ENCODE measurements around the gene SPOPL.

SPOPL gene

DNA sequence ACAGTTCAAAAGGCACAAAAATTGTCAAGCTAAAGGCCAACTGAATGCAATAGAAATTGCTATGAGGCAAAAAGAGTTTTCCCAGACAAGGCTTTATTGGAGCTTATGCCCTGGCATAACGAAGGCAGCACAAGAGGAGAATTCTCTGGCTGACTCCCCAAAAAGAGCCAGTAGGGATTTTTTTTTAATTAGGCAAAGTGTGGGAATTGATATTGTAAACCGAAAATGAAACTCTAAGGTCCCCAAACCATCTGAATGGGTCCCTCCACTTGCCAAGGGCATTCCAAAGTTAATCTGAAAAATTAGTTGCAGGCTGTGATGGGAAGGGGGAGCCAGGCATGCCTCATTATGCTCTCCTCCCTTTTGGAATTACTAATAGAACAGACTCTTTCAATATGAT is 118.9 kb downstream of the SPOPL start:
- no peak for DNase-seq (ENCODE audit: low read depth)
- no peak overlapping the region for H3K4me3 ChIP-seq (ENCODE audit: low read length)
- TF ChIP-seq, protein P1, sequence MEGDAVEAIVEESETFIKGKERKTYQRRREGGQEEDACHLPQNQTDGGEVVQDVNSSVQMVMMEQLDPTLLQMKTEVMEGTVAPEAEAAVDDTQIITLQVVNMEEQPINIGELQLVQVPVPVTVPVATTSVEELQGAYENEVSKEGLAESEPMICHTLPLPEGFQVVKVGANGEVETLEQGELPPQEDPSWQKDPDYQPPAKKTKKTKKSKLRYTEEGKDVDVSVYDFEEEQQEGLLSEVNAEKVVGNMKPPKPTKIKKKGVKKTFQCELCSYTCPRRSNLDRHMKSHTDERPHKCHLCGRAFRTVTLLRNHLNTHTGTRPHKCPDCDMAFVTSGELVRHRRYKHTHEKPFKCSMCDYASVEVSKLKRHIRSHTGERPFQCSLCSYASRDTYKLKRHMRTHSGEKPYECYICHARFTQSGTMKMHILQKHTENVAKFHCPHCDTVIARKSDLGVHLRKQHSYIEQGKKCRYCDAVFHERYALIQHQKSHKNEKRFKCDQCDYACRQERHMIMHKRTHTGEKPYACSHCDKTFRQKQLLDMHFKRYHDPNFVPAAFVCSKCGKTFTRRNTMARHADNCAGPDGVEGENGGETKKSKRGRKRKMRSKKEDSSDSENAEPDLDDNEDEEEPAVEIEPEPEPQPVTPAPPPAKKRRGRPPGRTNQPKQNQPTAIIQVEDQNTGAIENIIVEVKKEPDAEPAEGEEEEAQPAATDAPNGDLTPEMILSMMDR (conservative IDR thresholded peaks at IDR 0.05; ENCODE audit: low read length) = no peak

DNA sequence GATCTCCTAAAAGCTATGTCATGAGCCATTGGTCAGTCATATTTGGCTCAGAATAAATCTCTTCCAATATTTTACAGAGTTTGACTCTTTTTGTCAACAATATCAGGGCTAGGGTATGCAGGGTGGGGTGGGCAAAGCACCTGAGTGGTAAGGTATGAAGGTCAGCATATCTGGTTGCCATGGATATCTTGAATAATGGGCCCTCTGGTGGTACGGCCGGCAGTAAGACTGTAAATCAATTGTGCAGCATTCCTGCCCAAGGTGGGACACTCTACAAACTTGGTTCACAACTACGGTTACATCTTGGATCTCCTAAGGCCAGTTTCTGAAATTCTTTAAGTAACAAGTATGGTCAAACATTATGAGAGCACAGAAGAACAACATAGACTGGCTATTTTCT is 119.6 kb downstream of the SPOPL start:
- no peak overlapping the region for H3K4me3 ChIP-seq (ENCODE audit: low read length)

DNA sequence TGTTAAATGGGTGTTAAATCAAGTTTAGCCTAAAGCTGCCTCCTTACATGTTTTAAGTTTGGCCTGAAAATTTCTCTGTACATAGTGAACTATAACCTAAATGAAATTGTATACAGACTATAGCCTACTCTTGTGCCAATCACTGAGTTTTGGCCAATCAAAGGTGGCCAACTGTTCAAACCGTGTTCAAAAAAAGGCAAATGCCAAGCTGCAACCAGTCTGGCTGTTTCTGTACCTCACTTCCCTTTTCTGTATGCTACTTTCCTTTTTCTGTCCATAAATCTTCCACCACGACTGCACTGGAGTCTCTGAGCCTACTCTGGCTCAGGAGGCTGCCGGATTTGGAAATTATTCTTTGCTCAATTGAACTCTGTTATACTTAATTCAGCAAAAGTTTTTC is 121.0 kb downstream of the SPOPL start:
- no peak overlapping the region for H3K4me3 ChIP-seq (ENCODE audit: low read length)
- DNase-seq (ENCODE audit: low read depth) = no peak
- TF ChIP-seq, protein P1 (conservative IDR thresholded peaks at IDR 0.05; ENCODE audit: low read length) = no peak

More for the DNA sequence above, 119.6 kb downstream of the SPOPL start:
- DNase-seq (ENCODE audit: low read depth) = no peak
- TF ChIP-seq, protein P1 (conservative IDR thresholded peaks at IDR 0.05; ENCODE audit: low read length) = no peak

Measured in AG10803 (cell line).